GM19463 (cell line): ENCODE measurements around the gene PDE4D.
A peak's percentile ranks its signal among the peaks of the same experiment; 100 is the strongest.

ENCODE experiments used
- ATAC-seq: cut with Tn5 transposase; IDR thresholded peaks from one replicate; pipeline ENCODE4 v1.9.1; 2021; ENCODE audit warnings: mild to moderate bottlenecking, moderate library complexity; ENCODE audit not compliant: unreplicated experiment

Gene PDE4D

DNA sequence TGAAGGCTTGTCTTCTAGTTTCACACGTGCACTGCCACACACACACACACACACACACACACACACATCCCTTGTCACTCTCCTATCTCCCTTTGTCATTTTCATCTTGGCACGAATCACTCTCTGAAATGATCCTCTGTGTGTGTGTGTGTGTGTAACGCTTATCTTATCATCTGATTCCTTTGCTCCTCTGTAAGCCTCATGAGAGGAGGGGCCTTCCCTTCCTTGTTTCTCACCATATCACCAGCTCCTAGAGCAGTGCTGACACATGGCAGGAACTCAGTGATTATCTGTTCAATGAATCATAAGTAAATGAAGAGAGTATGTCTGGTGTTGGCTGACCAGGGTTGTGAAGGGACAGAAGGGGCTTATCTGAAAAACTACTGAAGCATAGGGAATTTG is 53.3 kb downstream of the PDE4D start:
- ATAC-seq: no peak

GRCh38 chr5:59838989-59839388 is 54.5 kb downstream of the PDE4D start:
- ATAC-seq: no peak

DNA sequence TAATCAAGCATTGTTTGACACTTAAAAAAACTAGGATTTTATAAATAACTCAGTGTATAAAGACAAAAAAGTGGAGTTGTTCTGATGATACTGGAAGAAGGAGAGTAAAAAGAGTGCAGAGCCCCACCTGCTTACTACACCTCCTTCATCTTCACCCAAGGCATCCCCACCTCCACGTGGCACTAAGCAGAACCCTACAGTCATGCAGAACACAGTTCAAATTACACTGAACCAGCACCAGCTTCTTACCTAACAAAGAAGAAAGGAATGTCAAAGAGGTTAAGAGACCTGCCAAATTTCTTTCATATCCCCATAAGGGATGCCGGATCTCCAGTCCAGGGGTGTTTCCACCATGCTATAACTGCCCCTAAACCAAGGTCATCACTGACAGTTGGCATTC is 55.5 kb downstream of the PDE4D start:
- ATAC-seq: no peak

DNA sequence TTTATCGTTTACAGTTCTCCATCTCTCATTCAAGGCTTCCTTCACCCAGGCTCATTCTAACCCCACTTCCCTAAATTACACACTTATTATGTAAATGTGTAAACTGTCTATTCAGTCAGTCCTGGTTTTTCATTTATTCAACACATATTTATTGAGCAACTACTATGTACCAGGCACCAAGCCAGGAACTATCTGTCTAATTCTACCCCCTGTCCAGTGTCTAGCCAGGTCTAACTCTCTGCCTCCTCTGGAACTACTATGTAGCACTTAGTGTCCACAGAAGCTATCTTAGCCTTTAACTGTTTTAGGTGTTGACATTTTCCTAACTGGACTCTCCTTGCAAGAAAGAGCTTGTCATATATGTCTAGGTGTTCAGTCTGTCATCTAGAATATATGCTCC is 56.5 kb downstream of the PDE4D start:
- ATAC-seq: no peak

DNA sequence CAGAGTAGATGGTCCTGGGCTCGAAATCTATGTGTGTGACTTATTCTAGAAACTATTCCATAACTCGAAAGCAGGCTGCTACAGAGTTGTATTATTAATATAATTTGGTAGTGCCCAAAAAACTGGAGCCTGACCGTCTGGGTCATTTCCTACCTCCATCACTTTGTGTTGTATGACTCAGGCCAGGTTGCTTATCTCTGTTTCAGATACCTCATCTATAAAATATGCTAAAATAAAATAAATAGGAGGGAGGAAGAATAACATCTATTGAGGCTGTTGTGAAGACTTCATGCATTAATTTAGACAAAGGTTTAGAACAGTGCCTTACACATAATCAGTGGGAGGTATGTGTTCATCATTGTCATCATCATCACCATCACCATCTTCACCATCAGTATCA is 57.7 kb downstream of the PDE4D start:
- no peak for ATAC-seq

GRCh38 chr5:59833448-59833847 is 60.1 kb downstream of the PDE4D start:
- ATAC-seq: no peak

- no peak for ATAC-seq
Measured at GRCh38 chr5:59832577-59833301, 60.8 kb downstream of the PDE4D start.

GRCh38 chr5:59831326-59832010 is 62.1 kb downstream of the PDE4D start:
- ATAC-seq: no peak

GRCh38 chr5:59830536-59831200 is 62.9 kb downstream of the PDE4D start:
- ATAC-seq: no peak

DNA sequence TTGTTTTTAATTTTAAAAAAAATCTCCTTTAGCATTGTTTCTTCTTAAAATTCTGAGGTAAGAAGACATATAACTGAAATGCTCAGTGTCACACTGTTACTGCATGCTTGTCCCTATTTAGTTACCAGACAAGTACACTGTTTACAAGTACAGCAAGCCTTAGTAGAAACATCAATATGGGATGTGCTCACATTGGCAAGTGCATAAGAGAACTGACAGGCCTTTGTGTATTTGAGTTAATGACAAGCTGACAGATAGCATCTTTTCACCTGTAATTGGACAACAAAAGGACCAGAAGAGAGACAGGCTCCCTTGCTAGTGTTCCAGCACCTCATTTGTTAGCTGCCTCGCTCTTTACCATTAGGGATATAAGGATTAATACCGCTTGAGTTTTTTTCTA is 63.6 kb downstream of the PDE4D start:
- no peak for ATAC-seq

GRCh38 chr5:59829386-59829785 is 64.1 kb downstream of the PDE4D start:
- ATAC-seq: no peak

- no peak for ATAC-seq
Measured at GRCh38 chr5:59828623-59829022, 64.9 kb downstream of the PDE4D start.

GRCh38 chr5:59826996-59827395 is 66.5 kb downstream of the PDE4D start:
- ATAC-seq: no peak

DNA sequence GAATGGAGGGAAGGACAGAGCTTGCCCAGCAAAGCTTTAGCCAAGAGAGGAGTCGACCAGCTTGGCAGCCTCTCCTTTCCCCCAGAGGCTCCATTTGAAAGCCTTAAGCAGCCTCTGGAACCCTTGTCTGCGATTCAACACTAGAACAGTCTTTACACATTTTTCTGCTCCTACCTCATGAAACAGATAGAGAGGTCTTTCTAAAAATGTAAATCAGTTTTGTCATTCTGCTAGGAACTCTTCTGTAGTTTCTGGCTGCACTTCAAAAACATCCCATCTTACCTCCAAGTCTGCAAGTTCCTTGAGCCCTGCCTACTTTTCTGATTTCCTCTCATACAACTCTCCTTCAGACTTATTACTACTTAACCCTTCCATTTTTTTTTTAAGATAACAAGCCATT is 70.1 kb downstream of the PDE4D start:
- no peak for ATAC-seq

- no peak for ATAC-seq
Measured at GRCh38 chr5:59819806-59820205, 73.7 kb downstream of the PDE4D start.

- no peak for ATAC-seq
Measured at GRCh38 chr5:59817536-59817935, 76.0 kb downstream of the PDE4D start.

GRCh38 chr5:59816654-59817300 is 76.7 kb downstream of the PDE4D start:
- ATAC-seq: no peak

DNA sequence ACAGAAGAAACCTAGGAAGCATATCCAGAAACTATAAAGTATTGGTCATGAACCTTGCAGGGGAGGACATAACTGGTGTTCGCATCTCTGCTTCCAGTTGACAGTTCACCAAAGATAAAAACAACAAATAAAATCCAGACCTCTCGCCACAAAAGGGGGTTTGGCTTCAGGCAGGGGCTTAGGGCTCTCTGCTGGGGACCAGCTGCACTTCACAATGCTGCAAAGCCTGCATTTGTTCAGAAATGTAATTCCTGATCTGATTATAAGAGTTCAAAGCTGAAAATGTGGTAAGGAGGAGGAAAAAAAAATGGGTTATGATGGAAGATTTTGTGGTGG is 79.0 kb downstream of the PDE4D start:
- ATAC-seq: no peak

DNA sequence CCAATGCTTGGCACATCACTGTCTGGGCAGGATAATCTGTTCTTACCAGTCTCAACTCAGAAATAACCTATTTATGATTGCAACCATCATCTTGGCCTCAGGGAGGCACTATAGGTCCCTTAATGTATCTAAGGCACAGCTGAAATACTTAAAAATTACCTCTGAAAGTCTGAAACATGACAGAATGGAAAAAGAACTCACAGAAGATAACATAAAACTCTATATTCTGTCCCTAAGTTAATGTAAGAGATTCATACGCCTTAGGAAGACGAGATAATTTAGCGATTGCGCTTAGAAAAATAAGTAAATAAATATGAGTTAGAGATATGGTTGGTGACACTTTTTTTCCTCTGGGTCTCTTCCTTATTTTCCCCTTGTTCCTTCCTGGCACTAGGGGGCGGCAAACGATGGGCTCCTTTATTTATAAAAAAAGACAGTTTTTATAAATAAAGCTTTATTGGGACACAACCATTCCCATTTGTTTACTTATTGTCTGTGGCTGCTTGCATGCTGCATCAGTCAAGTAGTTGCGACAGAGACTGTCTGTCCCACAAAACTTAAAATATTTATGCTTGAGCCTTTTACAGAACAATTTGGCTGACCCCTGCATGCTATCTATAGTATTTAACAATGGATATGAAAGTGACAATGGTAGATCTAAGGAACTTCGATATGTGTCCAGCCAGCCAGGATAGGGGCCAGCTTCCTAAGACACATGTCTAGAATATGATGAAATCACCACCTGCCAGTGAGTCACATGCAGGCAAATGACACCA is 79.6 kb downstream of the PDE4D start:
- peak; percentile 51 for ATAC-seq

- peak; percentile 73 for ATAC-seq
Measured at GRCh38 chr5:59810041-59810440, 83.5 kb downstream of the PDE4D start.

- no peak for ATAC-seq
Measured at GRCh38 chr5:59807806-59808205, 85.7 kb downstream of the PDE4D start.
